ENCODE results near the gene ARL5C. TPM values are rescaled to one million over a fixed set of nuclear protein-coding genes. Genes with fewer than 3 reads are reported as not detected.

The ARL5C gene
- total RNA-seq, 1 experiment from 2014 or later: not detected

- Mint-ChIP-seq H3K36me3 (peaks cover 6% of the 10 kb centered on the region), H3K4me3 (no peak overlapping the region), H3K9me3 (peaks cover 9% of the 10 kb centered on the region), H3K27me3 (ENCODE audit: low read depth) (peaks cover 55% of the 10 kb centered on the region), H3K27ac (no peak overlapping the region), H3K4me1 (peaks cover 33% of the 10 kb centered on the region)
- ATAC-seq (no peak), DNase-seq (ENCODE audit: low spot score) (no peak)
- no peak for TF ChIP-seq ZNF532 (CRISPR knock-in tag; IDR thresholded peaks at IDR 0.05; ENCODE audit: borderline replicate concordance)
- no peak for TF ChIP-seq USF1 (CRISPR knock-in tag; IDR thresholded peaks at IDR 0.05)
- TF ChIP-seq ZNF219 (CRISPR knock-in tag; IDR thresholded peaks at IDR 0.05; ENCODE audit: borderline replicate concordance): no peak
- TF ChIP-seq USF2 (CRISPR knock-in tag; IDR thresholded peaks at IDR 0.05): no peak
- TF ChIP-seq ZBTB43 (CRISPR knock-in tag; IDR thresholded peaks at IDR 0.05): no peak
- no peak for TF ChIP-seq AFF4 (CRISPR knock-in tag; IDR thresholded peaks at IDR 0.05; ENCODE audit: borderline replicate concordance)
- no peak for TF ChIP-seq IRF2 (CRISPR knock-in tag; IDR thresholded peaks at IDR 0.05; ENCODE audit: borderline replicate concordance, low read depth)
- TF ChIP-seq MLX (CRISPR knock-in tag; IDR thresholded peaks at IDR 0.05): no peak
- TF ChIP-seq CTCF (IDR thresholded peaks at IDR 0.05): no peak
- TF ChIP-seq NR1H2 (CRISPR knock-in tag; IDR thresholded peaks at IDR 0.05): no peak
- TF ChIP-seq STAT6 (CRISPR knock-in tag; conservative IDR thresholded peaks at IDR 0.05; ENCODE audit: low read depth): no peak
- TF ChIP-seq HMGA2 (CRISPR knock-in tag; IDR thresholded peaks at IDR 0.05): no peak
- no peak for TF ChIP-seq SOX15 (CRISPR knock-in tag; IDR thresholded peaks at IDR 0.05)
- TF ChIP-seq ZNF121 (CRISPR knock-in tag; IDR thresholded peaks at IDR 0.05): no peak
- TF ChIP-seq ZNF396 (CRISPR knock-in tag; IDR thresholded peaks at IDR 0.05; ENCODE audit: borderline replicate concordance): no peak
- no peak for TF ChIP-seq ATF6 (CRISPR knock-in tag; IDR thresholded peaks at IDR 0.05)
- TF ChIP-seq ZNF138 (CRISPR knock-in tag; conservative IDR thresholded peaks at IDR 0.05): no peak
- TF ChIP-seq FOXJ3 (CRISPR knock-in tag; IDR thresholded peaks at IDR 0.05; ENCODE audit: borderline replicate concordance): no peak
- ChIA-PET POLR2A (no interaction called here), CTCF (interaction anchor here (0.5 to 3.4 kb wide), 7 partner anchors 16 to 186 kb away, joined by 3 to 11 read pairs (median 4); partner anchors contain the start of genes PLXDC1 and STAC2)
Observed at GRCh38 chr17:39169101-39169500, 3.1 kb upstream of the ARL5C start.

All from WTC11 (cell line).